Choroid plexus epithelial cell (primary cell): Measurements from ENCODE around the gene FCRL1.
A peak's percentile ranks its signal among the peaks of the same experiment; 100 is the strongest.

Source experiments
- DNase-seq: peaks from one replicate; pipeline ENCODE4 v3.0.0-alpha.2; 2010; ENCODE audit warnings: low read depth
- H3K4me3 ChIP-seq: 2 replicates; pipeline ENCODE4 v1.5.1; 2011; ENCODE audit warnings: low read depth, mild to moderate bottlenecking, control low read depth, low read length, moderate library complexity
- TF ChIP-seq, protein P1 (sequence below): conservative IDR thresholded peaks from 2 replicates; pipeline ENCODE4 v1.5.1; 2011; ENCODE audit warnings: low read depth, mild to moderate bottlenecking, control low read depth, inconsistent platforms, low read length, moderate library complexity

Gene FCRL1, protein sequence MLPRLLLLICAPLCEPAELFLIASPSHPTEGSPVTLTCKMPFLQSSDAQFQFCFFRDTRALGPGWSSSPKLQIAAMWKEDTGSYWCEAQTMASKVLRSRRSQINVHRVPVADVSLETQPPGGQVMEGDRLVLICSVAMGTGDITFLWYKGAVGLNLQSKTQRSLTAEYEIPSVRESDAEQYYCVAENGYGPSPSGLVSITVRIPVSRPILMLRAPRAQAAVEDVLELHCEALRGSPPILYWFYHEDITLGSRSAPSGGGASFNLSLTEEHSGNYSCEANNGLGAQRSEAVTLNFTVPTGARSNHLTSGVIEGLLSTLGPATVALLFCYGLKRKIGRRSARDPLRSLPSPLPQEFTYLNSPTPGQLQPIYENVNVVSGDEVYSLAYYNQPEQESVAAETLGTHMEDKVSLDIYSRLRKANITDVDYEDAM

GRCh38 chr1:157819896-157820295, at the start of gene FCRL1:
Gene FCRL1, minus strand, starts transcription at chr1:157820120. Its CDS starts 83 bp downstream, at chr1:157820037.
- TF ChIP-seq, protein P1, sequence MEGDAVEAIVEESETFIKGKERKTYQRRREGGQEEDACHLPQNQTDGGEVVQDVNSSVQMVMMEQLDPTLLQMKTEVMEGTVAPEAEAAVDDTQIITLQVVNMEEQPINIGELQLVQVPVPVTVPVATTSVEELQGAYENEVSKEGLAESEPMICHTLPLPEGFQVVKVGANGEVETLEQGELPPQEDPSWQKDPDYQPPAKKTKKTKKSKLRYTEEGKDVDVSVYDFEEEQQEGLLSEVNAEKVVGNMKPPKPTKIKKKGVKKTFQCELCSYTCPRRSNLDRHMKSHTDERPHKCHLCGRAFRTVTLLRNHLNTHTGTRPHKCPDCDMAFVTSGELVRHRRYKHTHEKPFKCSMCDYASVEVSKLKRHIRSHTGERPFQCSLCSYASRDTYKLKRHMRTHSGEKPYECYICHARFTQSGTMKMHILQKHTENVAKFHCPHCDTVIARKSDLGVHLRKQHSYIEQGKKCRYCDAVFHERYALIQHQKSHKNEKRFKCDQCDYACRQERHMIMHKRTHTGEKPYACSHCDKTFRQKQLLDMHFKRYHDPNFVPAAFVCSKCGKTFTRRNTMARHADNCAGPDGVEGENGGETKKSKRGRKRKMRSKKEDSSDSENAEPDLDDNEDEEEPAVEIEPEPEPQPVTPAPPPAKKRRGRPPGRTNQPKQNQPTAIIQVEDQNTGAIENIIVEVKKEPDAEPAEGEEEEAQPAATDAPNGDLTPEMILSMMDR, result no peak
- H3K4me3 ChIP-seq, result no peak within 1 kb of the TSS
- DNase-seq, result no peak

GRCh38 chr1:157868654-157869053, 48.7 kb upstream of the FCRL1 start:
- no peak overlapping the region for H3K4me3 ChIP-seq
- DNase-seq, result no peak
- TF ChIP-seq, protein P1, result no peak

- TF ChIP-seq, protein P1, result no peak
- no peak overlapping the region for H3K4me3 ChIP-seq
- no peak for DNase-seq
Measured at GRCh38 chr1:157862114-157863070, 42.5 kb upstream of the FCRL1 start.

- no peak for DNase-seq
- TF ChIP-seq, protein P1, result no peak
Measured at GRCh38 chr1:157856538-157856937, 36.6 kb upstream of the FCRL1 start.

GRCh38 chr1:157852476-157852875, 32.6 kb upstream of the FCRL1 start:
- DNase-seq, result peak; percentile 2
- TF ChIP-seq, protein P1, result no peak
- no peak overlapping the region for H3K4me3 ChIP-seq

More at GRCh38 chr1:157856538-157856937, 36.6 kb upstream of the FCRL1 start:
- H3K4me3 ChIP-seq, result no peak overlapping the region

DNA sequence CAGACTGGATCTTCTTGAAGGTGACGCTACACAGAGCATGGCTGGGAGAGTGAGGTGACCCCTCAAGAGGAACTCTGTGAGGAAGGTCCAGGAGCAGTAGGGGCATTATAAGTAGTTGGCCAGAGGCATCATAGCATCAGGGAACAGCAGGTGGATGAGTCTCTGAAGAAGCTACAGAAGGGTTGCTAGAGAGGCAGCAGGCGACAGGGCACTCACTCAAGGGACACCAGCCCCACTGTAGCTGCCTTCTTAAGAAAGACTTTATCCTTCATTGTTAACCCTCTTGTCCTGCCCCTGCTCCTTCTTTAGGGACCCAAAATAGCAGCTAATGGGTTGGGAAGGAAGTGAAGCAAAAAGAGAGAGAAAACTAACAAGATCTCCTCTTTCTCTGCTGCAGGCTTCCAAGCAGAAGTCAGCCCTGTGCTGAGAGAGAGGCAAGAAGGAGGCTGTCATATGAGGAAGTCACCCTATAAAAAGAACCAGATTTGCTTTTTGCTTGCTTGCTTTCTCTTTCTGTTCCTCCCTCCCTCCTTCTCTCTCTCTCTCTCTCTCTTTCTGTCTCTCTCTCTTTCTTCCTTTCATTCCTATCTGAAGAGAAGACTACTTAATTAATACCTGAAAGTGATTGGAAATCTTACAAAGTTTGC, 29.4 kb upstream of the FCRL1 start:
- no peak overlapping the region for H3K4me3 ChIP-seq
- TF ChIP-seq, protein P1, result no peak
- DNase-seq, result no peak
